ENCODE results near the gene SLC7A5. TPM values are rescaled to one million over a fixed set of nuclear protein-coding genes. Genes with fewer than 3 reads are reported as not detected.

The SLC7A5 gene
- total RNA-seq, 1 donor from 2014 or later, result 110 TPM

- intact Hi-C loops (cut with micrococcal nuclease), result no loop called here
Observed at GRCh38 chr16:87847785-87848675, 21.3 kb downstream of the SLC7A5 start.

- intact Hi-C loops (cut with micrococcal nuclease), result no loop called here
Observed at GRCh38 chr16:87847467-87847784, 21.9 kb downstream of the SLC7A5 start.

- intact Hi-C loops (cut with micrococcal nuclease), result no loop called here
Observed at GRCh38 chr16:87846705-87847466, 22.4 kb downstream of the SLC7A5 start.

GRCh38 chr16:87845807-87846619 lies 23.3 kb downstream of the SLC7A5 start:
- intact Hi-C loops (cut with micrococcal nuclease), result no loop called here

GRCh38 chr16:87845213-87845612 lies 24.1 kb downstream of the SLC7A5 start:
- intact Hi-C loops (cut with micrococcal nuclease), result no loop called here

- intact Hi-C loops (cut with micrococcal nuclease), result no loop called here
Observed at GRCh38 chr16:87844809-87845208, 24.5 kb downstream of the SLC7A5 start.

- intact Hi-C loops (cut with micrococcal nuclease), result no loop called here
Observed at GRCh38 chr16:87844120-87844733, 25.1 kb downstream of the SLC7A5 start.

- intact Hi-C loops (cut with micrococcal nuclease), result no loop called here
Observed at GRCh38 chr16:87843678-87844105, 25.6 kb downstream of the SLC7A5 start.

- intact Hi-C loops (cut with micrococcal nuclease), result no loop called here
Observed at GRCh38 chr16:87842209-87842869, 27.0 kb downstream of the SLC7A5 start.

- intact Hi-C loops (cut with micrococcal nuclease), result no loop called here
Observed at GRCh38 chr16:87841340-87842208, 27.7 kb downstream of the SLC7A5 start.

- intact Hi-C loops (cut with micrococcal nuclease), result no loop called here
Observed at GRCh38 chr16:87840271-87840978, 28.9 kb downstream of the SLC7A5 start.

GRCh38 chr16:87839542-87840270 lies 29.6 kb downstream of the SLC7A5 start:
- intact Hi-C loops (cut with micrococcal nuclease), result no loop called here

- intact Hi-C loops (cut with micrococcal nuclease), result no loop called here
Observed at GRCh38 chr16:87838643-87839541, 30.4 kb downstream of the SLC7A5 start.

GRCh38 chr16:87837627-87838289 lies 31.5 kb downstream of the SLC7A5 start:
- intact Hi-C loops (cut with micrococcal nuclease), result no loop called here

GRCh38 chr16:87836844-87837581 lies 32.3 kb downstream of the SLC7A5 start:
- intact Hi-C loops (cut with micrococcal nuclease), result no loop called here

- intact Hi-C loops (cut with micrococcal nuclease), result no loop called here
Observed at GRCh38 chr16:87836346-87836843, 32.9 kb downstream of the SLC7A5 start.
